ENCODE data around the gene UNK.
"Not testable (repeated sequence)": the region's sequence is repeated elsewhere in the genome, so short reads cannot be mapped to it uniquely, and the experiment has no call there.

GRCh38 chr17:75864887-75865286, 80.3 kb downstream of the UNK start:
- not testable (repeated sequence) for TF ChIP-seq POLR2A, POLR2AphosphoS5 (IDR thresholded peaks at IDR 0.05; ENCODE audit: low read depth, low read length)

Data from GM12892 (cell line).